Natural killer cell (primary cell): ENCODE data around the gene KRT71. TPM values are rescaled to one million over a fixed set of nuclear protein-coding genes. Genes with fewer than 3 reads are reported as not detected.

ENCODE experiments used
- ATAC-seq, 3 donors: fragments of 150-1000 bp in 2 of 3; fragments of 200-7000 bp in 1 of 3; cut with Tn5 transposase; 1 replicate in 1 of 3; 2 replicates in 2 of 3; pipeline ENCODE4 v1.10.0; 2021; ENCODE audit warnings: mild to moderate bottlenecking in 2 of 3, moderate library complexity in 2 of 3
- DNase-seq, 2 donors: peaks; one replicate each; pipeline versions ENCODE4 v3.0.0 to v3.0.0-alpha.2; 2013 to 2021; ENCODE audit warnings: mixed read lengths in 1 of 2
- H3K27ac ChIP-seq: one replicate; pipeline ENCODE4 v1.5.1; 2013; ENCODE audit warnings: mild to moderate bottlenecking, low read length
- H3K27me3 ChIP-seq: one replicate; pipeline ENCODE4 v1.6.1; 2013; ENCODE audit warnings: low read length; ENCODE audit not compliant: control insufficient read depth, insufficient read depth
- H3K36me3 ChIP-seq: one replicate; pipeline ENCODE4 v1.6.1; 2013; ENCODE audit warnings: low read length; ENCODE audit not compliant: control insufficient read depth, insufficient read depth
- H3K4me1 ChIP-seq: one replicate; pipeline ENCODE4 v1.6.1; 2013; ENCODE audit warnings: low read length; ENCODE audit not compliant: control insufficient read depth, insufficient read depth
- H3K4me3 ChIP-seq: one replicate; pipeline ENCODE4 v1.5.1; 2013; ENCODE audit warnings: low read length
- H3K9me3 ChIP-seq: one replicate; pipeline ENCODE4 v1.6.1; 2013; ENCODE audit warnings: low read length; ENCODE audit not compliant: control insufficient read depth, insufficient read depth
- H3K27ac Mint-ChIP-seq, 2 donors: one replicate each; pipeline ENCODE4 v1.8.0; 2022; ENCODE audit warnings: mild to moderate bottlenecking in 2 of 2, mixed read lengths in 2 of 2, moderate library complexity in 1 of 2
- H3K27me3 Mint-ChIP-seq, 2 donors: one replicate each; pipeline ENCODE4 v1.8.0; 2022; ENCODE audit warnings: low read depth in 2 of 2, mixed read lengths in 2 of 2
- H3K36me3 Mint-ChIP-seq: one replicate; pipeline ENCODE4 v1.8.0; 2022; ENCODE audit warnings: mixed read lengths
- H3K4me1 Mint-ChIP-seq, 2 donors: one replicate each; pipeline ENCODE4 v1.8.0; 2022; ENCODE audit warnings: mixed read lengths in 2 of 2
- H3K4me3 Mint-ChIP-seq: one replicate; pipeline ENCODE4 v1.8.0; 2022; ENCODE audit warnings: mild to moderate bottlenecking, moderate library complexity, mixed read lengths
- H3K9me3 Mint-ChIP-seq, 2 donors: one replicate each; pipeline ENCODE4 v1.8.0; 2022; ENCODE audit warnings: mixed read lengths in 2 of 2
- CTCF ChIP-seq: fragments of 200-600 bp; IDR thresholded peaks from one replicate; pipeline ENCODE4 v1.8.0; 2022; ENCODE audit warnings: antibody characterized with exemption
- WGBS: methylation state at CpG from one replicate; pipeline ENCODE4 v1.1.7; 2013; ENCODE audit warnings: missing lambda C conversion rate; ENCODE audit not compliant: insufficient coverage; 5-methylcytosine and 5-hydroxymethylcytosine counted together
- intact Hi-C: fragments of 100-400 bp; cut with micrococcal nuclease; formaldehyde crosslinking; loops from one replicate; pipeline ENCODE4 v1.14.2; 2022
- total RNA-seq, 4 donors: library from RNA; stranded (reverse); fragments of 120-200 nt in 1 of 4; gene quantifications; one replicate each; pipeline versions ENCODE4 v1.2.3 to v1.2.4, GENCODE V29; 2013 to 2022

The KRT71 gene
- total RNA-seq, 3 donors from 2014 or later (not counting 1 experiment from before 2014, with no cell fraction given), result not detected

DNA sequence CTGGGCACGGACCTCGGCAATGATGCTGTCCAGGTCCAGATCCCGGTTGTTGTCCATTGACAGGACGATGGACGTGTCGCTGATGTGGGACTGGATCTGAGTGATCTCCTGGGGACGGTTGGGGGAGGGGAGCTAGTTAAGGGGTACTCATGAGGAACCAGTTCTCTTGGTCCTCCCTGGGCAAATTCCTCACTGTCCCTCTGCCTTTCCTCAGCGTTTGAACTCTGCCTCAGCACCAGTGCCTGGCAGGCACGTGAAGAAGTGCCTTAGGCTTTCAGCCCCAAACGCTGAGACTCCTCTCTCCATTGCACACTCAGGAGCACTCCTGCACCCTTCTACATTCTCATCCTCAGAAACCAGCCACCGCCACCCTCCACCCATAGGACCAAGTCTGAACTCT, 38.6 kb upstream of the KRT71 start:
- no peaks in the 10 kb centered on the region for H3K9me3 ChIP-seq
- no peak overlapping the region for H3K27ac Mint-ChIP-seq
- no peak overlapping the region for H3K4me3 Mint-ChIP-seq
- H3K27me3 Mint-ChIP-seq, result peaks cover 0 to 2% of the 10 kb centered on the region in 2 donors
- DNase-seq, result no peak
- H3K27ac ChIP-seq, result no peak overlapping the region
- intact Hi-C loops, result no loop called here
- H3K36me3 Mint-ChIP-seq, result peaks cover 8% of the 10 kb centered on the region
- 92% methylated on average over 11 of the region's 11 CpGs for WGBS
- TF ChIP-seq CTCF, result no peak
- no peak for ATAC-seq
- no peaks in the 10 kb centered on the region for H3K36me3 ChIP-seq
- no peak overlapping the region for H3K4me3 ChIP-seq
- peaks cover 7% of the 10 kb centered on the region for H3K4me1 ChIP-seq
- H3K9me3 Mint-ChIP-seq, result no peaks in the 10 kb centered on the region
- H3K4me1 Mint-ChIP-seq, result peaks cover 15 to 35% of the 10 kb centered on the region in 2 donors
- H3K27me3 ChIP-seq, result no peaks in the 10 kb centered on the region

DNA sequence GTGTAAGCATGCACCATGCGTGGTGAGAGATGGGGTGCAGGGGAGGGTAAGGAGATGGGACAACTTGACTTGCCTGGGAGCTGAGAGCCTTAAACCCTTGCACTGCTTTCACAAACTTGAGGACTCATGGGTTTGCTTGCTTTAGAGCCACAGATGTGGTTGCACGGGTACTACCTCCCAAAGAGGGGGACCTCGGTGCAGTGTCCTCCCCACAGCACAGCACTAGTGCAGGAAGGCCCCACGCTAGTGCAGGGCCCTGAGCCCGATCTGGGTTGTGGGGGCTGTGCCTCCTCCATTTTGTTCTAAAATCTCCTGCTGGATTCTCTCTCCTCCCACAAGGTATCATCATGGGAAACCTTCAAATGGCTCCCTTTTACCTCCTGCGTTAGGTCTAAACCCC, 37.1 kb upstream of the KRT71 start:
- Histone ChIP-seq H3K27me3 (no peaks in the 10 kb centered on the region), H3K4me3 (no peak overlapping the region), H3K9me3 (no peaks in the 10 kb centered on the region), H3K36me3 (no peaks in the 10 kb centered on the region), H3K4me1 (peaks cover 22% of the 10 kb centered on the region), H3K27ac (no peak overlapping the region)
- intact Hi-C loops, result no loop called here
- H3K4me1 Mint-ChIP-seq, result peaks cover 29 to 50% of the 10 kb centered on the region in 2 donors
- H3K4me3 Mint-ChIP-seq, result no peak overlapping the region
- H3K9me3 Mint-ChIP-seq, result no peaks in the 10 kb centered on the region
- DNase-seq, result no peak
- WGBS, result 85% methylated on average over 6 of the region's 6 CpGs
- H3K36me3 Mint-ChIP-seq, result peaks cover 8% of the 10 kb centered on the region
- peaks cover 0 to 2% of the 10 kb centered on the region in 2 donors for H3K27me3 Mint-ChIP-seq
- no peak for ATAC-seq
- peak overlapping the region in 1 of 2 donors; percentile 32 for H3K27ac Mint-ChIP-seq
- TF ChIP-seq CTCF, result no peak

DNA sequence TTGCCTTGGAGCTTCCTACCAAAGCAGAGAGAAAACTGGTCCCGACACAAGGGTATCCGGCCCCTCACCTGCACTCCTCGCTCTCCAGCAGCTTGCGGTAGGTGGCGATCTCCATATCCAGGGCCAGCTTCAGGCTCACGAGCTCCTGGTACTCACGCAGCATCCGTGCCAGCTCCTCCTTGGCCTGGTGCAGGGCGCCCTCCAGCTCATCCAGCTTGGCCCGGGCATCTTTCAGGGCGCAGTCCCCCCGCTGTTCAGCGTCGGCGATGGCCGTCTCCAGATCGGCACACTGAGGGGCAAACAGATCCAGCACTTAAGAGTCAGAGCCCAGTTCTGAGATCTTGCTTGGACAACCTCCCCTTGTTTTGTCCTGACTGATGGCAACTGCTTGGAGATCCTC, 34.6 kb upstream of the KRT71 start:
- no peaks in the 10 kb centered on the region for H3K9me3 ChIP-seq
- ATAC-seq (no peak), DNase-seq (no peak)
- H3K4me1 ChIP-seq, result peaks cover 31% of the 10 kb centered on the region
- peaks cover 37 to 53% of the 10 kb centered on the region in 2 donors for H3K4me1 Mint-ChIP-seq
- no peak overlapping the region for H3K27ac ChIP-seq
- intact Hi-C loops, result loop anchor here (2.0 to 5.0 kb wide), 2 partner anchors 45 to 57 kb away; no protein-coding TSS in a partner anchor
- H3K27ac Mint-ChIP-seq, result peak overlapping the region in 1 of 2 donors; percentile 34
- H3K27me3 Mint-ChIP-seq, result peaks cover 0 to 2% of the 10 kb centered on the region in 2 donors
- H3K9me3 Mint-ChIP-seq, result no peaks in the 10 kb centered on the region
- no peak overlapping the region for H3K4me3 ChIP-seq
- H3K27me3 ChIP-seq, result no peaks in the 10 kb centered on the region
- TF ChIP-seq CTCF, result no peak
- no peaks in the 10 kb centered on the region for H3K36me3 ChIP-seq
- no peak overlapping the region for H3K4me3 Mint-ChIP-seq
- H3K36me3 Mint-ChIP-seq, result peaks cover 8% of the 10 kb centered on the region
- WGBS, result 92% methylated on average over 17 of the region's 17 CpGs

DNA sequence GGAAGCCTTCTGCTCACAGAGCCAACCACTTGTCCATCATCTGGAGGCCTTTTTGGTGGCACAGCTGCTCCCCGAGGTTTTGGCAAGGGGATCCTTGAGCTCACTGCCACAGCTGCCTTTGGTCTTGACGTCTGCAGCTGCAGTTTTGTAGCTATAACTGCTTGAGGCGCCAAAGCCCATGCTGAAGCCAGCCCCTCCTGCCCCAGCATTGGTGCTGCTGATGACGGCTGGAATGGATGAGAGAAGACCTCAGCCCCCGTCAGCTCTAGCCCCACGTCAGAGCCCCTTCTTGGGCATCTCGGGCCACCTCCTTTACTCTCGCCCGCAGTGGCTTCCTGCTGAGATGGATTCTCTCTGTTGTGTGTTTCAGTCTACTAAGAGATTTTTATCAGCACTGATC, 33.0 kb upstream of the KRT71 start:
- H3K27me3 Mint-ChIP-seq, result peaks cover 3 to 7% of the 10 kb centered on the region in 2 donors
- no peak overlapping the region for H3K27ac ChIP-seq
- H3K9me3 Mint-ChIP-seq, result no peaks in the 10 kb centered on the region
- H3K36me3 Mint-ChIP-seq, result peaks cover 8% of the 10 kb centered on the region
- intact Hi-C loops, result loop anchor here (2.0 to 5.0 kb wide), 2 partner anchors 46 to 59 kb away; no protein-coding TSS in a partner anchor
- H3K4me3 ChIP-seq, result no peak overlapping the region
- H3K9me3 ChIP-seq, result no peaks in the 10 kb centered on the region
- no peaks in the 10 kb centered on the region for H3K36me3 ChIP-seq
- peaks cover 31% of the 10 kb centered on the region for H3K4me1 ChIP-seq
- H3K27ac Mint-ChIP-seq, result peak overlapping the region; percentile 58 to 83
- 26% methylated on average over 9 of the region's 9 CpGs for WGBS
- ATAC-seq (peak; percentile 90 to 92 (median 92)), DNase-seq (peak; percentile 59 to 88)
- TF ChIP-seq CTCF, result no peak
- peaks cover 38 to 46% of the 10 kb centered on the region in 2 donors for H3K4me1 Mint-ChIP-seq
- H3K27me3 ChIP-seq, result no peaks in the 10 kb centered on the region
- no peak overlapping the region for H3K4me3 Mint-ChIP-seq
